Stimulated activated CD4-positive, alpha-beta T cell treated with anti-CD3 and anti-CD28 coated beads, Interleukin-4, amount 100 ng/mL, for 1 hour (primary cell): ENCODE results near the gene PPT2.
A peak's percentile ranks its signal among the peaks of the same experiment; 100 is the strongest.
"Not testable (repeated sequence)": the region's sequence is repeated elsewhere in the genome, so short reads cannot be mapped to it uniquely, and the experiment has no call there.

Experiments used
- DNase-seq: peaks from one replicate; pipeline ENCODE4 v3.0.0-alpha.2; 2020

PPT2 gene

DNA sequence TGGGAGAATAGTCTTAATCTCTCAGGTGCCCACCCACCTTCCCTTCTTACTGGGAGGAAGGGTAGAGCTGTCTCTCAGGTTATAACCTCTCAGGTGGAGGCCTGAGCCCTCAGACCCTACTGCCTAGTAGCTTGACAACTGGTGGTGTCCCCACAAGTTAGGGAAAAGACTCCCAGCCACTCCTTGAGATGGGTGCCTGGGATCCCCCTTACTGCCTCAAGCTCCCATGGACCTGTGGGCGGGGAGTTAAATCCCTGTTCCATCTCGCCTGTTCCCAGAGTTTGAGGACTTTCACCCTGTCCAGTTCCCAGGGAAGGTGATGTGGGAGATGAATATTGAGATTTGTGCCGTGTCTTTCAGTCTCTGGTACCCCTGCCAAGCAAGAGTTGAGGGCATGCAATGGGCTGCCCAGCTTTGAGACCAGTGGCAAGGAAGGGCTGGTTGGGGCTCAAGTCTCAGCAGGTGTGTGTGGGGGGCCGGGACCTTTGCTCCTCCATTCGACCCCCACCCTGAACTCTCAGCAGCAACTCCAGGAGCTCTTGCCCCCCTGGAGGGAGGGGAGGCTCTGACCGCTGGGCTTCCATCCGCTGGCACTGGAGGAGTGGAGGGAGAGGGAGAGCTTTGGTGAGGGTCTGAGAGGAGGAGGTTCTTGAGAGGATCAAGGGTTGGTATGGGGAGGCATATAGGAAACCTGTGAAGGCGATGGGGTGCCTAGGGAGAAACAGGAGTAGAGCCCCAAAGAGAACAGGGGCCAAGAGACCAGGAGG, 37.2 kb downstream of the PPT2 start:
- no peak for DNase-seq

- DNase-seq = no peak
Measured at GRCh38 chr6:32191696-32192607, 38.0 kb downstream of the PPT2 start.

- DNase-seq = peak; percentile 51
Measured at GRCh38 chr6:32192608-32193039, 38.7 kb downstream of the PPT2 start, which contains the start of gene GPSM3. Gene GPSM3, minus strand, starts transcription at chr6:32192643. Its CDS starts 130 bp downstream, at chr6:32192513.

DNA sequence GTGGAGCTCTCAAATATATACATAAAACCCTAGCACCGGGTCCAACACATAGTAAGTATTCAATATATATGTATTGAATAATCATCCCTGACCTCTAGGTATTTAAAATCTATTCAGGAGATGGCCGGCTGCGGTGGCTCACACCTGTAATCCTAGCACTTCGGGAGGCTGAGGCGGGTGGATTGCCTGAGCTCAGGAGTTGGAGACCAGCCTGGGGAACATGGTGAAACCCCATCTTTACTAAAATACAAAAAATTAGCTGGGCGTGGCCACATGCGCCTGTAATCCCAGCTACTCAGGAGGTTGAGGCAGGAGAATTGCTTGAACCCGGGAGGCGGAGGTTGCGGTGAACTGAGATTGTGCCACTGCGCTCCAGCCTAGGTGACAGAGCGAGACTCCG, 39.2 kb downstream of the PPT2 start:
- not testable (repeated sequence) for DNase-seq

DNA sequence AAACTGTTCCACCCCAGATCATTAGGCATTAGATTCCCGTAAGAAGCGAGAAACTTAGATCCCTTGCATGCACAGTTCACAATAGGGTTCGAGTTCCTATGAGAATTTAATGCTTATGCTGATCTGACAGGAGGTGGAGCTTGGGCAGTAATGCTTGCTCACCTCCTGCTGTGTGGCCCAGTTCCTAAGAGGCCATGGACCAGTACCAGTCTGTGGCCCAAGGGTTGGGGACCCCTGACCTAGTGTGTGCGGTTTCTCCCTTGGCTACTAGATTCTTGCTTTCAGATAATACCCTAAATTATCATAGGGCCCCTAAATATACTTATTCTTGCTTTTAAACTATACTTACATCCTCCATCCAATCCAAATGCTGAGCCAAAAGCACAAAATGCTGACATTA, 40.4 kb downstream of the PPT2 start:
- DNase-seq = no peak

DNA sequence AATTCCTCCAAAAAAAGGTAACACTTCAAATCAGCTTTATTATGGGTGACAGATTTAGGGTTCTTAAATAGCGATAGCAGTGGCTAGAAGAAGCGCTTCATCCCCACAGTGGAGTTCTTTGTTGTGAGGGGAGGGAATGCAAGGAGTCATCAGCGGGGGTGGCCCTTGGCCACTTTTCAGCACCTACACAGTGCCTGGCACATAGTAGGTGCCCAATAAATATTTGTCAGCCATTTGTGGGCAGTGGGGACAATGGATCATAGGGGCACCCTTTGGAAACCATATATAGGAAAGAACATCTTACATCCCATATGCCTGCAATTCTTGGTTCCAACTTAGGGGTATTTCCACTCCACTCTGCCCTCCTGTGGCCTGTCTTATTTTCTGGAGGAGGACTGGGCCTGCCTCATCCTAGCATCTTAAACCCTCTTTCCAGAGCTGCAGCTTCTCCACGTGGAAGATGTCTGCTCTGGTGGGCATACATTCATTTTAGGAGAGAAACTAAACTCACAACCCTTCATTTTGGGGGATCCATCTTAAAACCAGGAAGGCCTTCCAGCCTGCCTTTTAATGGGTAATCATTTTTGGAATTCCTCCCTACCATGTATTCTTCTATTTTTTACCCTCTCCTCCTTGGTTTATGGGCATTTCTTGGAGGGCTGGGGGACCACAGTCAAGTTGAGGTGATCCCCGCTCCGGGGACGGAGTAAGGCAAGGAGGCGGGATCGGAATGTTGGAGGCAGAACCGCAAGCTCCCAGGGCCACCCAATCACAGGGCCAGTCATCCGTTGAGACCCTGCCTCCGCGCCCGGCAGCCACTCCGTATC, 41.1 kb downstream of the PPT2 start:
- no peak for DNase-seq

- DNase-seq = peak; percentile 100
Measured at GRCh38 chr6:32195652-32195901, 41.6 kb downstream of the PPT2 start.

GRCh38 chr6:32195902-32196681, 42.2 kb downstream of the PPT2 start:
- DNase-seq = peak; percentile 62

GRCh38 chr6:32196682-32197616, 43.0 kb downstream of the PPT2 start:
- no peak for DNase-seq

GRCh38 chr6:32198345-32198696, 44.4 kb downstream of the PPT2 start:
- DNase-seq = no peak

- DNase-seq = no peak
Measured at GRCh38 chr6:32198866-32199265, 44.9 kb downstream of the PPT2 start.

GRCh38 chr6:32200711-32201475, 47.0 kb downstream of the PPT2 start:
- DNase-seq = no peak

- no peak for DNase-seq
Measured at GRCh38 chr6:32202186-32202585, 48.2 kb downstream of the PPT2 start.

DNA sequence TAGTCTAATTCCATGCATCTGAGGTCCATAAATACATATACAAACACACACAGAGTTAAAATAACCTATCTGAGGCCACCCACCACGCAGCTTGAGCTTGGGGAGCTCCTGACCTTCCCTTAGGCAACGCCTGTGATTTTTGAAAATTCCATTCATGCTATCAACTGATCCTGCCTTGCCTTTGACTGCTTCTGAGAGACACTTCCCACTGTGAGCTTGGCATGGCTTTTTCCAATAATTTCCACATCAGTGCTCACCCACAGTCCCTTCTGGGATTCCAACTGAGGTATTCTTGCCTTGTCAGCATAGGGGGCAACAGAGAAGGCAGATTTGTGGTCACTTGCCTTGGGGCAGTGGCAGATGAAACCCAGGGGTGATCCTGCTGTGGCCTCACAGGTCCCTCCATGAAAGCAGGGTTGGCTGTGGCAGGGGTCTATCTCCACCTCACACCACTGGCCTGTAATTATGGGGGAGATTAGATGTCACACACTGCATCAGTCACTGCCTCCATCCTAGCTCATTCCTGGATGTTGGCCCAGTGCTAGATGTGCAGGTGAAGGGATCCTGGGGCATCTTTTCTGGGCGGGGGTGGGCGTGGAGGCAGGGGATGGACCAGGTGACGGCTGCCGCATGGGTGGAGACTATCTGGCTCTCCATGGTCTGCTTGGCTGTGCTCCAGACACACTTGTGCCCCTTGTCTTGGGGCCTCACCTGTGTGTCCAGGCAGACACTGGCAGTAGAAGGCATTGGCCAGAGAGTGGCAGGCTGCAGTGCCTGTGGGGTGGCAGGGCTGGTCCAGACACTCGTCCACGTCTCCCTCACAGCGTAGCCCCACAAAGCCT, 49.7 kb downstream of the PPT2 start:
- DNase-seq = no peak

DNA sequence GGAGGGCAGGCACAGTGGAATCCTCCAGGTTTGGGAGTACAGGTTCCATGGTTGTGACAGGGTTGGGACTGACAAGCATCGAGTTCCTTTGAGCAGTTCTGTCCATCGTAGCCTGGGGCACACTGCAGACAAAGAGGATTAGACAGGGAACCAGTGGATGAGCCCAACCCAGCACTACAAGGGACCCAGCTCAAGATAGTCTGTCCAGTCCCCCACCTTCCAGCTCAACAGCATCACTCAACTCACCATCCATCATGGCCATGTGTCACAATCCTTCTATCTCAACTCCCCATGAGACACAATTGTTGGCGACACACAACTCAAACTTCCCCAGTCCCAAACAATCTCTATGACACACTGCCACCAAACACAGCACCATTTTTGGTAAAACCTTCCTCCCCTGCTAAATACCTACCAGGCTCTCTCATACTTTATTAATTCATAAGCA, 50.4 kb downstream of the PPT2 start:
- DNase-seq = no peak

DNA sequence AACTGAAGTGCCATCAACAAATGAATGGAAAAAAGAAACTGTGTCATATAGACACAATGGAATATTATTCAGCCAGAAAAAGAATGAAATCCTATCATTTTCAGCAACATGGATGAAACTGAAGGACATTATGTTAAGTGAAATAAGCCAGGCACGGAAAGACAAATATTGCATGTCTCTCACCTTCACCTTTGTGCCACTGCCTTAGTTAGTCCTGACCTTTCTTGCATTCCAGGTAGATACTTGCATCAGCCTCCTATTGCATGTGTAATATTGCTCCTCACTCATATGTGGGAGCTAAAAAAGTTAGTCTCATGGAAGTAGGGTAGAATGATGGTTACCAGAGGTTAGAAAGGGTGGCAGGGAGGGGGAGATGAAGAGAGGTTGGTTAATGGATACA, 55.1 kb downstream of the PPT2 start:
- no peak for DNase-seq

- no peak for DNase-seq
Measured at GRCh38 chr6:32210191-32210601, 56.3 kb downstream of the PPT2 start.

GRCh38 chr6:32211432-32211831, 57.5 kb downstream of the PPT2 start:
- DNase-seq = not testable (repeated sequence)

DNA sequence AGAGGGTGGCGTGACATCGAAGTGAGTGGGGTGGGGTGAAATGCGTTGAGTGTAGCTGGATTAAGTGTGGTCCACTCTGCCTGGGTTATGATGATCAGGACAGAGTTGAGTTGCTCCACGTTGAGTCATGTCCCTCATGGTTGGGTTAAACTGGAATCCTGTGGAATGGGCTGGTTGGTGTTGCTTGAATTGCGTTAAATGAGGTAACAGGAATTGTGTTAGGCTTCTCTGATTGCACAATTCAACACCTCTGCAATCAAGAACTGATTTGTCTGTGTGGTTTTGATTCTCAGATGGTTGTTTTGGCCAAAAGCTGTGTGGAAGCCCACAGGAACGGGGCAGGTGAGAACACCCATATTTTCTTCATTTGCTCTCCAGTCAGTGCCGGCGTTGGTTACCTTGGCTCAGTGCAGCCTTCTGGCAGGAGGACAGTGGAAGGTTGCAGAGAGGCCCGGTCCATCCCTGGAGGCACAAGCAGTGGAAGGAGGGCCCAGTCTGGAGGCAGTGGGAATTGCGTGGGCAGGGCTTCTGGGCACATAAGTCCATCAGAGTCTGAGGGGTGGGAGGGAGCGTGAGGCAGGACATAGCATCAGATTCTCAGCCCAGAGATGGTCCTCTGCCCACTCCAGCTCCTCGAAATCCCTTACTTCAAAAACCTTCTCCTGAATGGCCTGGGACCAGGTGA, 58.3 kb downstream of the PPT2 start:
- DNase-seq = no peak
